B cell (primary cell): Measurements from ENCODE around the gene KCNQ2. TPM values are rescaled to one million over a fixed set of nuclear protein-coding genes. Genes with fewer than 3 reads are reported as not detected.

Experiments
- ATAC-seq: fragments of 200-7000 bp; cut with Tn5 transposase; one replicate; pipeline ENCODE4 v1.10.0; 2021; ENCODE audit warnings: low read depth, mild to moderate bottlenecking, moderate number of reproducible peaks, moderate library complexity
- CTCF ChIA-PET: fragments of 350-600 bp; sonication (Branson Sonifier 250); formaldehyde crosslinking; loops from one replicate; lab custom pipeline; 2021; ENCODE audit warnings: antibody characterized with exemption, inconsistent platforms; lab: Charles Lee
- POLR2A ChIA-PET: fragments of 350-600 bp; sonication (Branson Sonifier 250); formaldehyde crosslinking; loops from one replicate; lab custom pipeline; 2021; ENCODE audit warnings: antibody characterized with exemption; lab: Charles Lee
- DNase-seq: peaks from one replicate; pipeline ENCODE4 v3.0.0; 2013
- H2AFZ ChIP-seq: 2 replicates; pipeline ENCODE4 v1.6.1; 2012; ENCODE audit warnings: mild to moderate bottlenecking, low read depth, low read length; ENCODE audit not compliant: insufficient read depth, poor library complexity, severe bottlenecking
- H3K27ac ChIP-seq, 2 donors: 1 replicate in 1 of 2; 2 replicates in 1 of 2; pipeline ENCODE4 v1.5.1; 2012 to 2013; ENCODE audit warnings: low read length in 2 of 2, mild to moderate bottlenecking in 2 of 2, moderate library complexity in 1 of 2
- H3K27me3 ChIP-seq, 4 experiments: fragments of 200-600 bp in 1 of 4; sonication (generic) in 1 of 4; replicated peaks in 1 of 4; 1 replicate in 2 of 4; 2 replicates in 2 of 4; pipeline versions ENCODE4 v1.6.1 to v1.7.0; 2013 to 2016; ENCODE audit warnings: low read length in 3 of 4, mild to moderate bottlenecking in 2 of 4, mixed read lengths in 1 of 4, moderate library complexity in 1 of 4; ENCODE audit not compliant: insufficient read depth in 4 of 4, control insufficient read depth in 3 of 4; ENCODE audit errors: control extremely low read depth in 1 of 4
- H3K36me3 ChIP-seq, 2 experiments: replicated peaks in 1 of 2; 1 replicate in 1 of 2; 2 replicates in 1 of 2; pipeline versions ENCODE4 v1.6.1 to v1.7.1; 2013; ENCODE audit warnings: low read length in 1 of 2; ENCODE audit not compliant: insufficient read depth in 2 of 2, control insufficient read depth in 1 of 2; ENCODE audit errors: control extremely low read depth in 1 of 2, extremely low read depth in 1 of 2
- H3K4me1 ChIP-seq, 2 donors: fragments of 200-600 bp in 1 of 2; sonication (generic) in 1 of 2; 1 replicate in 1 of 2; 2 replicates in 1 of 2; pipeline versions ENCODE4 v1.5.1 to v1.6.1; 2013 to 2017; ENCODE audit warnings: low read length in 2 of 2; ENCODE audit not compliant: control insufficient read depth in 2 of 2, insufficient read depth in 2 of 2
- H3K4me2 ChIP-seq: replicated peaks from 2 replicates; pipeline ENCODE3; 2012; ENCODE audit warnings: mild to moderate bottlenecking, low read depth, low read length; ENCODE audit not compliant: poor library complexity, severe bottlenecking
- H3K4me3 ChIP-seq, 5 experiments: fragments of 200-600 bp in 1 of 5; sonication (generic) in 1 of 5; 1 replicate in 3 of 5; 2 replicates in 2 of 5; pipeline versions ENCODE4 v1.5.1 to v1.7.0; 2011 to 2016; ENCODE audit warnings: low read length in 4 of 5, mild to moderate bottlenecking in 4 of 5, low read depth in 2 of 5, control low read depth in 1 of 5, moderate library complexity in 1 of 5; ENCODE audit not compliant: insufficient read depth in 1 of 5; ENCODE audit errors: control extremely low read depth in 1 of 5, extremely low read depth in 1 of 5
- H3K79me2 ChIP-seq: fragments of 200-600 bp; sonication (generic); one replicate; pipeline ENCODE4 v1.6.0; 2016; ENCODE audit warnings: low read length; ENCODE audit not compliant: control insufficient read depth, insufficient read depth
- H3K9ac ChIP-seq: fragments of 200-600 bp; sonication (generic); 2 replicates; pipeline ENCODE4 v1.6.1; 2017; ENCODE audit warnings: mild to moderate bottlenecking, low read length, moderate library complexity
- H3K9me3 ChIP-seq, 3 donors: one replicate each; pipeline versions ENCODE4 v1.6.1 to v1.7.1; 2013; ENCODE audit warnings: low read length in 2 of 3; ENCODE audit not compliant: control insufficient read depth in 2 of 3, insufficient read depth in 1 of 3; ENCODE audit errors: control extremely low read depth in 1 of 3
- H4K20me1 ChIP-seq: 2 replicates; pipeline ENCODE4 v1.6.0; 2012; ENCODE audit warnings: mild to moderate bottlenecking, low read length; ENCODE audit not compliant: insufficient read depth, control insufficient read depth, poor library complexity, severe bottlenecking
- H3K27ac Mint-ChIP-seq: one replicate; pipeline ENCODE4 v1.8.0; 2021; ENCODE audit warnings: mixed read lengths
- H3K27me3 Mint-ChIP-seq: one replicate; pipeline ENCODE4 v1.8.0; 2021; ENCODE audit warnings: mixed read lengths
- H3K4me1 Mint-ChIP-seq: one replicate; pipeline ENCODE4 v1.8.0; 2021; ENCODE audit warnings: mixed read lengths
- H3K4me3 Mint-ChIP-seq: one replicate; pipeline ENCODE4 v1.8.0; 2021; ENCODE audit warnings: mixed read lengths
- H3K9me3 Mint-ChIP-seq: one replicate; pipeline ENCODE4 v1.8.0; 2022; ENCODE audit warnings: mixed read lengths; ENCODE audit not compliant: insufficient read depth
- EZH2 ChIP-seq: IDR thresholded peaks from 2 replicates; pipeline ENCODE4 v1.6.1; 2012; ENCODE audit warnings: borderline replicate concordance, low read depth, mild to moderate bottlenecking, moderate library complexity, low read length; ENCODE audit not compliant: insufficient read depth, poor library complexity, severe bottlenecking
- WGBS: methylation state at CpG from one replicate; pipeline ENCODE4 v1.1.5; 2013; ENCODE audit warnings: missing lambda C conversion rate; ENCODE audit not compliant: insufficient coverage; 5-methylcytosine and 5-hydroxymethylcytosine counted together
- intact Hi-C: fragments of 100-400 bp; cut with micrococcal nuclease; formaldehyde crosslinking; loops from one replicate; pipeline ENCODE4 v1.10.0; 2022
- polyA plus RNA-seq: library from polyadenylated mRNA; depleted of rRNA; stranded (reverse); fragments of >200 nt; gene quantifications from 2 replicates; pipeline ENCODE4 v1.2.3, GENCODE V29; 2012
- total RNA-seq, 2 donors: library from RNA; stranded (reverse); fragments of 120-200 nt in 1 of 2; gene quantifications; 1 replicate in 1 of 2; 2 replicates in 1 of 2; pipeline versions ENCODE4 v1.2.3 to v1.2.4, GENCODE V29; 2013 to 2022
- TF ChIP-seq, protein P1 (sequence below): fragments of 200-600 bp; IDR thresholded peaks from one replicate; pipeline ENCODE4 v1.8.0; 2022; ENCODE audit warnings: antibody characterized with exemption, mild to moderate bottlenecking

KCNQ2 gene
- total and polyA plus RNA-seq, 2 donors (not counting 1 experiment from before 2014, with no cell fraction given), result 0.12 TPM; not detected in 1

DNA sequence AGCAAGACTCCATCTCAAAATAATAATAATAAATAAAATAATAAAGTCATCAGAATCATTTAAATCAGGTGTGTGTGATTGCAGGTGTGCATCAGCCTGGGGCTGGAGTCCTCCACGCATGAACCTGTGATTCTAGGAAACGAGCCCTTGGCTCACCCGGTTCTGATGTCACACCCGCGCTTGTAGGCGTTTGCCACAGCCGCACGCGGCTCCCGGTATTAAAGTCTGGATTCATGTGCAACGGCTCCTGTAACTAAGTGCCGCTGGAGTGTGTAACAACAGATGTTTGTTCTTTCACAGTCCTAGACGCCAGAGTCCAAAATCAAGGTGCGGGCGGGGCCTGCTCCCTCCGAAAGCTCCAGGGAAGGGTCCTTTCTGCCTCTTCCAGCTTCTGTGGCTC lies 45.2 kb downstream of the KCNQ2 start:
- Mint-ChIP-seq H3K9me3 (no peaks in the 10 kb centered on the region), H3K27me3 (no peaks in the 10 kb centered on the region), H3K4me3 (no peak overlapping the region), H3K27ac (no peak overlapping the region), H3K4me1 (no peaks in the 10 kb centered on the region)
- ATAC-seq, result no peak
- POLR2A ChIA-PET, result no interaction called here
- intact Hi-C loops, result no loop called here
- no peaks in the 10 kb centered on the region for H3K79me2 ChIP-seq
- WGBS, result 96% methylated on average over 16 of the region's 16 CpGs
- no peak overlapping the region for H3K4me2 ChIP-seq
- no peaks in the 10 kb centered on the region for H4K20me1 ChIP-seq
- H3K27me3 ChIP-seq, result no peaks in the 10 kb centered on the region
- H3K9ac ChIP-seq, result no peak overlapping the region
- DNase-seq, result no peak
- H3K36me3 ChIP-seq, result no peaks in the 10 kb centered on the region
- H2AFZ ChIP-seq, result no peak overlapping the region
- no peaks in the 10 kb centered on the region for H3K4me1 ChIP-seq
- no peak for TF ChIP-seq EZH2
- TF ChIP-seq, protein P1, sequence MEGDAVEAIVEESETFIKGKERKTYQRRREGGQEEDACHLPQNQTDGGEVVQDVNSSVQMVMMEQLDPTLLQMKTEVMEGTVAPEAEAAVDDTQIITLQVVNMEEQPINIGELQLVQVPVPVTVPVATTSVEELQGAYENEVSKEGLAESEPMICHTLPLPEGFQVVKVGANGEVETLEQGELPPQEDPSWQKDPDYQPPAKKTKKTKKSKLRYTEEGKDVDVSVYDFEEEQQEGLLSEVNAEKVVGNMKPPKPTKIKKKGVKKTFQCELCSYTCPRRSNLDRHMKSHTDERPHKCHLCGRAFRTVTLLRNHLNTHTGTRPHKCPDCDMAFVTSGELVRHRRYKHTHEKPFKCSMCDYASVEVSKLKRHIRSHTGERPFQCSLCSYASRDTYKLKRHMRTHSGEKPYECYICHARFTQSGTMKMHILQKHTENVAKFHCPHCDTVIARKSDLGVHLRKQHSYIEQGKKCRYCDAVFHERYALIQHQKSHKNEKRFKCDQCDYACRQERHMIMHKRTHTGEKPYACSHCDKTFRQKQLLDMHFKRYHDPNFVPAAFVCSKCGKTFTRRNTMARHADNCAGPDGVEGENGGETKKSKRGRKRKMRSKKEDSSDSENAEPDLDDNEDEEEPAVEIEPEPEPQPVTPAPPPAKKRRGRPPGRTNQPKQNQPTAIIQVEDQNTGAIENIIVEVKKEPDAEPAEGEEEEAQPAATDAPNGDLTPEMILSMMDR, result no peak
- H3K27ac ChIP-seq, result no peak overlapping the region
- CTCF ChIA-PET, result no interaction called here
- H3K9me3 ChIP-seq, result peaks cover 0 to 10% (median 0%) of the 10 kb centered on the region in 3 donors
- no peak overlapping the region for H3K4me3 ChIP-seq

DNA sequence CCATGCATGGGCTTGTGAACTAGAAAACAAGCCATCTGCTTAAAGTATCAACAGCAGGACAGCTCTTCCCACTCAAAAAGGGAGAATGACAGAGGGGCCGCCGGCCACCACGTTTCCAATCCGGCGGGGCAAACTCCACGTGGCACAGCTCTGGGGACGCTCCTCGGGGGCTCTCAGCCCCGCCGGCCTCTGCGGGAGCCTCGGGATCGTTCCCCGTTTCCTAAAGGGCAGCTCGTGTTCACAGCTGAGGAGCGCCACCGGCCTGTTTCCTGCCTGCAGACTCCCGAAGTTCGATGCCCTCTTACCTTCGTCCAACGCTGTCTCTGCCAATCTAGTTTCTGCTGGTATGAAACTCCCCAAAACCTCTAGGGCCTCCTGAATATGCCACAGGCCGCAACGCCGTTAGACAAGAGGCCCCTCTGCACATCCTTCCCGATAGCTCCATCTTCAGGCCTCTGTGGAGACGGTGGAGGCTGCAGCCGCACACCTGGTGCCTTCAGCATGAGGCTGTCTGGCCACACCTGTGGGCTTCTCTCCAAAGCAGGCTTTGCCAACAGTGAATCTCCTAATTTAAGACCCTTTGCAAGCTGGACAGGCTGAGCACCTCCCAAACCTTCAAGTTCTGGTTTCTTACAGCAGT lies 46.5 kb downstream of the KCNQ2 start:
- H3K9ac ChIP-seq, result no peak overlapping the region
- Mint-ChIP-seq H3K4me1 (no peaks in the 10 kb centered on the region), H3K27ac (no peak overlapping the region), H3K27me3 (no peaks in the 10 kb centered on the region), H3K9me3 (no peaks in the 10 kb centered on the region), H3K4me3 (no peak overlapping the region)
- H3K9me3 ChIP-seq, result peaks cover 0 to 6% (median 0%) of the 10 kb centered on the region in 3 donors
- 84% methylated on average over 27 of the region's 27 CpGs for WGBS
- no peak for DNase-seq
- H3K4me2 ChIP-seq, result no peak overlapping the region
- no peaks in the 10 kb centered on the region for H3K27me3 ChIP-seq
- TF ChIP-seq, protein P1, result no peak
- no peak for TF ChIP-seq EZH2
- ChIA-PET POLR2A (no interaction called here), CTCF (no interaction called here)
- no peak for ATAC-seq
- H3K4me3 ChIP-seq, result no peak overlapping the region
- no peaks in the 10 kb centered on the region for H3K79me2 ChIP-seq
- H3K4me1 ChIP-seq, result no peaks in the 10 kb centered on the region
- H3K36me3 ChIP-seq, result no peaks in the 10 kb centered on the region
- H2AFZ ChIP-seq, result no peak overlapping the region
- no peaks in the 10 kb centered on the region for H4K20me1 ChIP-seq
- intact Hi-C loops, result no loop called here
- no peak overlapping the region for H3K27ac ChIP-seq
